EH (cell line): ENCODE data around the gene OR5B2.
"Not testable (repeated sequence)": the region's sequence is repeated elsewhere in the genome, so short reads cannot be mapped to it uniquely, and the experiment has no call there.

Source experiments
- DNase-seq: peaks from one replicate; pipeline ENCODE4 v3.0.0-alpha.2; 2015; ENCODE audit warnings: low read depth

OR5B2 gene

GRCh38 chr11:58428021-58428420 is at the start of gene OR5B2:
TSS of gene OR5B2 (minus strand) at chr11:58428121. CDS start at chr11:58423261, 4,860 bp downstream.
- no peak for DNase-seq

GRCh38 chr11:58471892-58472291 is 44.0 kb upstream of the OR5B2 start:
- DNase-seq = no peak

GRCh38 chr11:58466293-58466692 is 38.4 kb upstream of the OR5B2 start:
- DNase-seq = peak; percentile 7

GRCh38 chr11:58465690-58466089 is 37.8 kb upstream of the OR5B2 start:
- no peak for DNase-seq

GRCh38 chr11:58451585-58451984 is 23.7 kb upstream of the OR5B2 start:
- no peak for DNase-seq

- DNase-seq = no peak
Measured at GRCh38 chr11:58446294-58446693, 18.4 kb upstream of the OR5B2 start.

GRCh38 chr11:58444300-58444699 is 16.4 kb upstream of the OR5B2 start:
- DNase-seq = no peak

GRCh38 chr11:58442136-58442535 is 14.2 kb upstream of the OR5B2 start, which contains the start of gene OR5B12:
TSS of gene OR5B12 (minus strand) at chr11:58442236. CDS start at chr11:58440151, 2,085 bp downstream.
- no peak for DNase-seq

GRCh38 chr11:58438486-58438885 is 10.6 kb upstream of the OR5B2 start:
- DNase-seq = no peak

GRCh38 chr11:58434217-58434616 is 6.3 kb upstream of the OR5B2 start:
- no peak for DNase-seq

- no peak for DNase-seq
Measured at GRCh38 chr11:58433638-58434203, 5.8 kb upstream of the OR5B2 start.

GRCh38 chr11:58429273-58429672 is 1.4 kb upstream of the OR5B2 start:
- DNase-seq = no peak

GRCh38 chr11:58406774-58407173 is 21.1 kb downstream of the OR5B2 start, which contains the start of gene OR5B3:
TSS of gene OR5B3 (minus strand) at chr11:58406874. CDS start at chr11:58403409, 3,465 bp downstream.
- no peak for DNase-seq

- not testable (repeated sequence) for DNase-seq
Measured at GRCh38 chr11:58399622-58400021, 28.3 kb downstream of the OR5B2 start.

- DNase-seq = peak; percentile 80
Measured at GRCh38 chr11:58395581-58395980, 32.3 kb downstream of the OR5B2 start.

GRCh38 chr11:58394195-58394594 is 33.7 kb downstream of the OR5B2 start:
- DNase-seq = peak; percentile 91

- no peak for DNase-seq
Measured at GRCh38 chr11:58392746-58393145, 35.2 kb downstream of the OR5B2 start.

- peak; percentile 63 for DNase-seq
Measured at GRCh38 chr11:58391879-58392278, 36.0 kb downstream of the OR5B2 start.

- no peak for DNase-seq
Measured at GRCh38 chr11:58390551-58391063, 37.3 kb downstream of the OR5B2 start.
